Stimulated activated CD4-positive, alpha-beta T cell treated with anti-CD3 and anti-CD28 coated beads, Interleukin-2, amount 100 ng/mL, for 48 hours (primary cell): ENCODE measurements around the gene BSG.
"Not testable (repeated sequence)": the region's sequence is repeated elsewhere in the genome, so short reads cannot be mapped to it uniquely, and the experiment has no call there.

Experiments used
- DNase-seq, 2 donors: peaks; one replicate each; pipeline ENCODE4 v3.0.0-alpha.2; 2020

BSG gene

DNA sequence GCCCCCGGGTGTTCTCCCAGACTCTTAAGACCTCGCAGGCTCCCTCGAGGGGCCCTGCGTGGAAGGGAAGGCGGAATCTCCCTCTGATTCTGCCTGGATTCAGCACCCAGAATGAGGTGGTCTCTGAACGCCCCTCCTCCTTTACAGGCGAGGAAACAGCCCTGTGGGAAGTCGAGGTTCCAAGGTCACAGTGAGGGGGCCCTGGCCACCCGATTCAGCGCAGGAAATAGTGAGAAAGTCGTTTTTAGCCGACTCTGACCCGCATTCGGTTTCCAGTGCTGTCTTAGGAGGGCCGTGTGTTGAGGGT, 1.1 kb downstream of the BSG start:
- DNase-seq: no peak

DNA sequence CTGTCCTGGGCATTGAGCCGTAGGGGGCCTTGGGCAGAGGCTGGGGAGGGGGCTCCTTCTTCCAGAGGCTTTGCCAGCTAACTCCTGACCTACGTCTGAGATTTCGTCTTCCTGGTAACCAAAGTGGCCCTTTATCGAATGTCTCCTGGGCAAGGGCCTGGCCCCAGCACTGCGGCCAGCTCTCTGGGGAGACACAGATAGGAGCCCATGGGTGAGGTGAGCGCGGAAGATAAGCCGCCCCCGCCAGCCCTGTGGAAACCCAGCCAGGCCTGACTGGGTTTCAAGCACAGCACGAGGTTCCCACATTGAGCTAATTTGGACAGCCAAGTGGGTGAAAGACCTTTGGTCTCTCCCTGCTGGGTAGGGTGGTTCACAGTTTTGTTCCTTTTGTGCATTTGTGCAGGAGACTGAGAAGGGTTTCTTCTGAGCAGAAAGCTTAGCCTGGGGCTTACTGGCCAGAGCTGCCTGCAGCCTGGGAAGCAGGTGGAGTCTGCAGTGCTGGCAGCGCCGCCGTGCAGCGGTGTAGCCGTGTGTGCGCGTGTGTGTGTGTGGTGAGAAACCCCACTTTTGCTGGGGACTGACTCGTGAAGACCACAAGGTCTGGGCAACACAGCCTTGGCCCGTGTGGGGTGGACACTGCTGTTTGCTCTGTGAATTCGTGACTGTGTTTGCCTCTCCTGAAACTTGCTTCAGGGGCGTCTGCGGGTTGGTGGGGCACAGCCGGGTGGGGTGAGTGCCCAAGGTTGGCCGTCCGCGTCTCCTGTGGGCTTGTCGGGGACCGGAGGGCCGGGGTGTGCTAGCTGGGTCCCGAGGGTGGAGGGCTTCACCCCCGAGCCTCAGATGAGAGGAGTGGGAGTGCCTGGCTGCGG, 2.5 kb downstream of the BSG start:
- DNase-seq: no peak

DNA sequence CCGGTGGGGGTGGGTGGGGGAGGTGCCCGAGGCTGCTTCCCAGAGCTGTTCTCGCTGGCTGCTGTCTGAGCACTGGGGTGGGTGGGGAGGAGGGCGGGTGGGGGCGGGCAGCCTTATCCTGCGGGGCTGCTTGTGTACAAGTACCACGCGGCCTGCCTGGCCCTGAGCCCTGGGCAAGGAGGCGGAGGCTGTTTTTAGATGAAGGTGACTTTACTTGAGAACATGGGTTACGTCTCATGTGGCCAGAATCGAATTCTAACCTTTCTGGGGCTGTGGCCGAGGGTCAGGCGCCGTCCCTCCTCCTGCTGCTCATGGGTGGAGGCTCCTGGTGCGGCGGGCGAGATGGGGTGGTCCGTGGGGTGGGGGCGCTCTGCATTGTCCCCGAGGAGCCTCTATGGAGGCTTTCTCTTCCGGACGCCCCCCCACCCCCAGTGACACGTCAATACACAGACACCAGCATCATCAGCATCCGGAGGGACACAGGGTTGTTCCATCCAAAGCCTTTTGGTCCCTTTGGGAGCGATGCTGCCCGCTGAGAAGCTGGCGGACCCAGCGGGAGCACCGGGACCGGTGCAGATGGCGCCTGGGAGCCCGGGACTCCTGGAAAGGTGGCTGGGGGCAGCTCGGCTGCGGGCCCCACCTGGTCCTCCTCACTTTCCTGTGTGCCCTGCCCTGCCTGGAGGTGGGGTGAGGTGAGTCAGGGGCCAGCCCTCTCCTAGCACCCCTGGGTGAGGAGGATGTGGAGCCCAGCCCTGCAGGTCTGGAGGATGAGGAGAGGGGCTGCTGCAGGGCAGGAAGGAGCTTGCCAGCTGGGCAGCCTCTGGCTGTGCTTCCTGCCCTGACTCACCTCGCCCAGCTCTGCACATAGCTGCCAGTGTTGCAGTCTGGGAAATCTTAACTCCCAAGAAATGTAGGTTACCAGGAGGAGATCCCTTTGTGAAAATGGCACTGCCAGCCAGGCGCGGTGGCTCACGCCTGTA, 3.4 kb downstream of the BSG start:
- DNase-seq: no peak

DNA sequence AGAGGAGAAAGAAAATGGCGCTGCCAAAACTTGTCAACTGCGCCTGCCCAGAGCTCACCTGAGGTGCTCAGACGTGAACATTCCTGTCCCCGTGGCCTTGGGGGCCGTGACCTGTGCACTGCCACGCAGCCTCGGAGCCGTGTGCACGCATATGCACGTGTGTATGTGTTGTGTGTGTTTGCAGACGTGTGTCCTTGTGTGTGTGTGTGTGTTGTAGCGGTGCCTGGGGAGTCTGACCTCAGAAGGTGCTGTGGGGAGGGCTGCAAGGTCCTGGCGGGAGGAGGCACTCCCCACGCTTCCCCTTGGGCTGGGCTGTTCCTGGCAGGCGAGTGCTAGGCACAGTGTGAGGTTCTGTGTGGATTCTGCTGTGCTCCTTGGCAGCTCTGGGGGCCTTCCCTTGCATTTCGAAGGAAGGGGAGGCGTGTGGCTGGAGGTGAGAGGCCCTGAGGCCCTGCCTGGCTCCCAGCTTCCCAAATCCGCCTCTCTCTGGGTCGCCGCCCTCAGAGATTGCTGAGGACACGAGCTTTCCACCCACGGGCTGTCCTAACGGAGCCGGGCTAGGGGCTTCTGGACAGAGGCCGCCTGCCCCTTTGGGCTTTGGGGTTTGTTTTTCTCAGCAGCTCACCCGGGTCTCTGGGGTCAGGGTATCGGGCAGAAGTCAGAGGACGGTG, 4.5 kb downstream of the BSG start:
- no peak for DNase-seq

DNA sequence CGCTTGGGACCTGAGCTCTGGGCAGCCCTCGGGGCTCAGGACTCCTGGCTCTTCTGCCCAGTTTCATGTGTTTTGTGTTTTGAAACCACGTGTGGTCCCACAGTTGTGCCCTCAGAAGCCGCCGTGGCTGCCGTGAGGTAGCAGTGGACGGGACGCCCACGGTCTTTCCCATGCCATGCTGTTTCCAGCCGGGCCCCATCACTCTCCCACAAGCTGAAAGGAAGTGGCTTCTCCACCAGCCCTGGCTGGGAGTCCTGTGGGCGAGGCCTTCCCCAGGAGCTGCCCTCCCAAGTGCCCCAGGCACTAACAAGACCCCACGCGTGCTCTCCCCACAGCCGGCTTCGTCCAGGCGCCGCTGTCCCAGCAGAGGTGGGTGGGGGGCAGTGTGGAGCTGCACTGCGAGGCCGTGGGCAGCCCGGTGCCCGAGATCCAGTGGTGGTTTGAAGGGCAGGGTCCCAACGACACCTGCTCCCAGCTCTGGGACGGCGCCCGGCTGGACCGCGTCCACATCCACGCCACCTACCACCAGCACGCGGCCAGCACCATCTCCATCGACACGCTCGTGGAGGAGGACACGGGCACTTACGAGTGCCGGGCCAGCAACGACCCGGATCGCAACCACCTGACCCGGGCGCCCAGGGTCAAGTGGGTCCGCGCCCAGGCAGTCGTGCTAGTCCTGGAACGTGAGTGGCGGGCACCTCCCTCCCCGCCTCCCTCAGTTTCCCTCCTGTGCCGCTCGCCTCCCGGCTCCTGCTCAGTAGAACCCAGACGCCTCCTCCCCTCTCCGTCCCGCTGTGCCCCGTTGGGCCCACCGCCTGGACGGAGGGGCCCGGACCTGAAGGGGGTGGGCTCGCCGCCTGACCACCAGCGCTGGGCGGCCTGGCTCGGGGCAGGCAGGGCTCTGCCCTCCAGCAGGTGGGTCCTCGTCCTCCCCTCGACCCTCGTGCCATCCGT, 5.3 kb downstream of the BSG start:
- no peak for DNase-seq

DNA sequence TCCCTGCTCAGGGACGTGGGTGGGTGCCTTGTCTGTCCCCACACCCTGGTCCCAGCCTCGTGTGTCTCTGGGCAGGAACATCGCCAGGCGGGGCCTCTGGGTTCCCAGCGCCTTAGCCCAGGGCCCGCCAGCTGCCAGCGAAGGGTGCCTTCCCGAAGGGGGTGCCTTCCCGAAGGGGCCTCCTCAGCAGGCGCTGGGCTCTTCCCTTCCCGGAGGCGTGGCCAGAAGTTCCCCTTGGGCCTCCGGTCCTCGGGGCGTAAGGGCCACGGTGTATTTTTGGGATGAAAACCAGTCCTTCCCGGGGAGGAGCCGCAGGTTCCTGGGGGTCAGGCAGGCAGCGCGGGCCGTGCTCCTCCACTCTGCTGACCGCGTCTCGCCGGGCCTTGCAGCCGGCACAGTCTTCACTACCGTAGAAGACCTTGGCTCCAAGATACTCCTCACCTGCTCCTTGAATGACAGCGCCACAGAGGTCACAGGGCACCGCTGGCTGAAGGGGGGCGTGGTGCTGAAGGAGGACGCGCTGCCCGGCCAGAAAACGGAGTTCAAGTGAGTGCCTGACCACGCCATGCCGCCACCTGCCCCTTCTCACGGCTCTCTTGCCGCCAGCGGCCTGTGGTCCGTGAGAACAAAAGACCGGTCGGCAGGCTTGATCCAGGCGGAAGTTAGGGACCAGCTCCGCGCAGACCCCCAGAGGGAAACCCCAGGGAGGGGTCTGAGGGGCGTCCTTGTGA, 6.9 kb downstream of the BSG start:
- no peak for DNase-seq

DNA sequence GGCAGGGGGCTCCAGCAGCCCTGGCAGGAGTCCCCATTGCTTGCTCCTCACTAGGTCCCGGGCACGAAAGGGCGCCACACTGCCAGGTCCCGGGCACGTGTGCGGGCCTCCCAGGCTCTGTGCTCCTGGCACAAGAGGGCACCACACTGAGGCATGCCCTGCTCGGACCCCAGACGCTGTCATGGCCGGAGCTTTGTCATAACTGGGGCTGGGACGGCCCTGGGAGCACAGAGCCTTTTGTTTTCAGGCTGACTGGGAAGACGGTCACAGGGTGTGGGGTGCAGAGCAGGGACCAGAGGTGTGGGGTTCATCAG, 7.4 kb downstream of the BSG start:
- no peak for DNase-seq

DNA sequence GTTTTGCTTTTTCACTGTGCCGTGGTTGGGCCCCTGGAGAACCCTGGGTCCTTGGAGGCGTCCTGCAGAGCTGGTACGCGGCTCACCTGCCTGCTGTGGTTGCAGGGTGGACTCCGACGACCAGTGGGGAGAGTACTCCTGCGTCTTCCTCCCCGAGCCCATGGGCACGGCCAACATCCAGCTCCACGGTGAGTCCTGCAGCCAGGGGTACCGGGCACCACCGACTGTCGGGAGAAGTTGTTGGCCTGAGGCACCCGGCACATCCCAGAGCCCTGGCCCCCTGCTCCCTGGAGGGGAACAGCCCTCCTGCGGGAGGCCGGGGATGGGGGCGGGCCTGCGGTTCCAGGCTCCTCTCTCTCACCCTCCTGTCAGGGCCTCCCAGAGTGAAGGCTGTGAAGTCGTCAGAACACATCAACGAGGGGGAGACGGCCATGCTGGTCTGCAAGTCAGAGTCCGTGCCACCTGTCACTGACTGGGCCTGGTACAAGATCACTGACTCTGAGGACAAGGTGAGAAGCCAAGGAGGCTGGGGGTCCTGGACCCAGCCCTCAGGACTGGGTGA, 8.0 kb downstream of the BSG start:
- DNase-seq: no peak

DNA sequence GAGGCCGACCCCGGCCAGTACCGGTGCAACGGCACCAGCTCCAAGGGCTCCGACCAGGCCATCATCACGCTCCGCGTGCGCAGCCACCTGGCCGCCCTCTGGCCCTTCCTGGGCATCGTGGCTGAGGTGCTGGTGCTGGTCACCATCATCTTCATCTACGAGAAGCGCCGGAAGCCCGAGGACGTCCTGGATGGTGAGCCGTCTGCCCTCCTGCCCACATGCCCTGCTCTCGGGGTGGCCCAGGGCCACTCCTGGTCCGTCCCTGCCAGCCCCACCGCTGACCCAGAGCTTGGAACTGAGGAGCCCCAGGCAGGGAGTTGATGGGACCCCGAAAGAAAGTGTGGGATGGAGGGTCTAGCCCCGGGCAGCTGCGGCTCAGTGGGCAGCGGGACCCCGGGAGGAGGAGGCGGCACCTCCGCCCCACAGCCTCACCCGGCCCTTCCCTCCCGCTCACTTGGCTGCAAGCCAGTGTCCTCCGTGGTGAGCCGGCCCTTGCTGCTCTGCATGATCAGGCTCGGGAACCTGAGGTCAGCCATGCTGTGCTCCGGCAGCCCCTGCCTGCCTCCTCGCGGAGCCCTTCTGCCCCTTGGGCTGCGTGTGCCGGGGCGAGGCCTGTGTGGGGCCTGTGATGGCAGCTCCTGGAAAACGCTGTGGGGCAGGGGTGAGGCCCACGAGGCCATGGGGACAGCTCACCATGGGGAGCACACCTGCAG, 9.2 kb downstream of the BSG start:
- no peak for DNase-seq

DNA sequence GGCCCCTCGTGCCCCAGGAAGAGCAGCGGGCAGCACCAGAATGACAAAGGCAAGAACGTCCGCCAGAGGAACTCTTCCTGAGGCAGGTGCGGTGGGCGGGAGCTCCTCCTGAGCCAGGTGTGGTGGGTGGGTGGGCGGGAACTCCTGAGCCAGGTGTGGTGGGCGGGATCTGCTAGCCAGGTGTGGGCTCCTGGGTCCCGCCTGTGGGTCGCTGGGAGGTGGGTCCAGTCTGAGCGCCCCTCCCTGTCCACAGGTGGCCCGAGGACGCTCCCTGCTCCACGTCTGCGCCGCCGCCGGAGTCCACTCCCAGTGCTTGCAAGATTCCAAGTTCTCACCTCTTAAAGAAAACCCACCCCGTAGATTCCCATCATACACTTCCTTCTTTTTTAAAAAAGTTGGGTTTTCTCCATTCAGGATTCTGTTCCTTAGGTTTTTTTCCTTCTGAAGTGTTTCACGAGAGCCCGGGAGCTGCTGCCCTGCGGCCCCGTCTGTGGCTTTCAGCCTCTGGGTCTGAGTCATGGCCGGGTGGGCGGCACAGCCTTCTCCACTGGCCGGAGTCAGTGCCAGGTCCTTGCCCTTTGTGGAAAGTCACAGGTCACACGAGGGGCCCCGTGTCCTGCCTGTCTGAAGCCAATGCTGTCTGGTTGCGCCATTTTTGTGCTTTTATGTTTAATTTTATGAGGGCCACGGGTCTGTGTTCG, 10.3 kb downstream of the BSG start:
- no peak for DNase-seq

DNA sequence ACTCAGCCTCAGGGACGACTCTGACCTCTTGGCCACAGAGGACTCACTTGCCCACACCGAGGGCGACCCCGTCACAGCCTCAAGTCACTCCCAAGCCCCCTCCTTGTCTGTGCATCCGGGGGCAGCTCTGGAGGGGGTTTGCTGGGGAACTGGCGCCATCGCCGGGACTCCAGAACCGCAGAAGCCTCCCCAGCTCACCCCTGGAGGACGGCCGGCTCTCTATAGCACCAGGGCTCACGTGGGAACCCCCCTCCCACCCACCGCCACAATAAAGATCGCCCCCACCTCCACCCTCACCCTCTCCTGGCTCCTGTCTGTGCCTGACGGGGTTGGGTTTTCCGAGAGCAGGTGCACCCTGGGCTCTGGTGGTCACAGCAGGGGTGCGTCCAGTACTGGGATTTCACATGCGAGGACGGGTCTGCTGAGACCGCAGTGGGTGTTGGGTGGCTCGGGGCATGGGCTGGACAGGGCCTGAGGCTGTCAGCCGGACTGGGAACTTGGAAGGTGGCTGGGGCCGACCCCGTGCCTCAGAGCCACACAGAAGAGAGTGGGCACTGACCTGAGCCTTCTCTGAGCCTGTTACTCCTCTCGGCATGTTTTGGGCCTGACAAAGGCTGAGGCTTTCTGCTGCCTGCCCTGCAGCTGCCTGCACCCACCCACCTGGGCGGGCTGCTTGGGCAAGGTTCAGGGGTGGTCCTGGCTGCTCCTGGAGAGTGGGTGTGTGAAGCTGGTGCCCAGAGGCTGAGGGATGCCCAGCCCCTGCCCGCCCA, 11.0 kb downstream of the BSG start:
- no peak for DNase-seq

DNA sequence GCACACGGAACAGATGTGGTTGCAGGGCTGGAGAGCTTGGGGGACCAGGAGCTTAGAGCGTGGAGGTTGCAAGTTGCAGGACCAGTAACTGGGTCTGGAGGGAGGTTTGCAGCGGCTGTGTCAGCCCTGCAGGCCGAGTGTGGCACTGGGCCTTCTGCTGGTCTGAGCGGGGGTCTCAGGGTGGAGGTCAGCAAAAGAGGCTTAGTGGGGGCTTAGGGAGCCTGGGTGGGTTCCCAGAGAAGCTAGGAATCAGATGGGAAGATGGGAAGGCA, 11.5 kb downstream of the BSG start:
- DNase-seq: no peak

DNA sequence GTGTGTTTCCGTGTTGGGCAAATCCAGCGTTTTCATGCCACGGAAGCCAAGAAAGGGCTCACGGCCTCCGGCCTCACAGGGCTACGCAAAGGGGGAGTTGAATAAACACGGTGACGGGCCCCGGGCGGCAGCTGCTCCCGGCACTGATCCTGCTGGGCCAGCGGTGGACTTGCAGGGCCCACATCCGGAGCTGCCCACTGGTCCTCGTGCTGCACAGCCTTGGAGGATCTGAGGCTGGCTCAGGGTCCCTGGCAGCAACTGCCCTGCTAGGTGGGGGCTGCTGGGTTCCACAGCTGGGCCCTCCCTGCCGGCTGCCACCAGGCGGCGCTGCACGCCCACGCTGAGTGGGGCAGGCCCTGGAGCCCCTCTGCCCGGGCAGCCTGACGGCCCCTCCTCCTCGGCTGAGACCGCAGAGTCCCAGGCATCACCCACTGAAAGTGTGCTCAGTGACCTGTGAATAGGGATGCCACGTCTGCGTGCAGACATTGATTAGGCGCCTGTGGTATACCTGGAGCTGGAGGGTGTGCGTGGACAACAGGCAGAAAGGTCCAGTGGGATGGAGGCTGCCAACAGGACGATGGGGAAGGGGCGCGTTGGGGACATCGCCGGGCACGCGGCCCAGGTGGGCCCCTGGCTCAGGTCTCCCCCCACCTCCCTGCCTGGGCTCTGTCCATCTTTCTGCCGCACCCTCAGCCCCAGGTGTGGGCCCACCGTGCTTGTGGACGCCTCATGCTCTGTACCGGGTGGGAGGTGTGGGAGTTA, 12.0 kb downstream of the BSG start:
- peak; percentile 55 to 64 for DNase-seq

DNA sequence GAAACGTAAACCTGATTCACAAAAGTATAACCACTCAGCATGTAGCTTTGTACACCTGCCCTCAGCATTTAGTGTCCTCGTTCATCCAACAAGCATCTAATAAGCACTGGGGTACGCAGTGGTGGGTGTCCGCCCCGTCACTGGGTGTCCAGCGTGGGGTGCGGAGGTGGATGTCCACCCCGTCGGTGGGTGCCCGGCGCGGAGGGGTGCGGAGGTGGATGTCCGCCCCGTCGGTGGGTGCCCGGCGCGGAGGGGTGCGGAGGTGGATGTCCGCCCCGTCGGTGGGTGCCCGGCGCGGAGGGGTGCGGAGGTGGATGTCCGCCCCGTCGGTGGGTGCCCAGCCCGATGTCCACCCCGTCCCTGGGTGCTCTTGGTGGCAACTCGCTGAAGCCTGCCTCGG, 12.8 kb downstream of the BSG start:
- DNase-seq: not testable (repeated sequence)

DNA sequence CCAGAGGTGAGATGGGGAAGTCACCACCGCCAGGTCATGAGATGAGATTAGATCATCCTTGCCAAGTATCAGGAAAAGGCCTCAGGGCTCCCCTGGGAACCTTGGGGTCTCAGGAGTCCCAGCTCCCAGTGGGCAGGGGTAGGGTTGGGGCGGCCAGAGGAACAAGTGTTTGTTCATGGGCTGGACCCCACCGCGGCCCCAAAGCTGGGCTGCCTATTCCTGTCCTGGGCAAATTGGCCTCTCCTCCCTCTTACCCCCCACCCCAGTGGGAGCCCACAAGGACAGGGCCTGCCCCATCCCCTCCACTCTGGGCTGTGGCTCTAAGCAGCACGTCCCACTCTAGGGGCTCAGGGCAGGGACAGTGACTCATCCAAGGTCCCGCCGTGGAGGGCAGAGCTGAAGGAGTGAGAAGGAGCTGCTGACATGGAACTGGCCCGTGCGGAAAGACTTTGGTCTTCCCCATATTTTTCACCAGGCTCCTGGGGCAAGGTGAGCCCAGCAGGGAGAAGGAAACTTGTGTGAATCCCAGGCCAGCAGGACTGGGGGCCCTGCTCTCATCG, 13.2 kb downstream of the BSG start:
- no peak for DNase-seq

DNA sequence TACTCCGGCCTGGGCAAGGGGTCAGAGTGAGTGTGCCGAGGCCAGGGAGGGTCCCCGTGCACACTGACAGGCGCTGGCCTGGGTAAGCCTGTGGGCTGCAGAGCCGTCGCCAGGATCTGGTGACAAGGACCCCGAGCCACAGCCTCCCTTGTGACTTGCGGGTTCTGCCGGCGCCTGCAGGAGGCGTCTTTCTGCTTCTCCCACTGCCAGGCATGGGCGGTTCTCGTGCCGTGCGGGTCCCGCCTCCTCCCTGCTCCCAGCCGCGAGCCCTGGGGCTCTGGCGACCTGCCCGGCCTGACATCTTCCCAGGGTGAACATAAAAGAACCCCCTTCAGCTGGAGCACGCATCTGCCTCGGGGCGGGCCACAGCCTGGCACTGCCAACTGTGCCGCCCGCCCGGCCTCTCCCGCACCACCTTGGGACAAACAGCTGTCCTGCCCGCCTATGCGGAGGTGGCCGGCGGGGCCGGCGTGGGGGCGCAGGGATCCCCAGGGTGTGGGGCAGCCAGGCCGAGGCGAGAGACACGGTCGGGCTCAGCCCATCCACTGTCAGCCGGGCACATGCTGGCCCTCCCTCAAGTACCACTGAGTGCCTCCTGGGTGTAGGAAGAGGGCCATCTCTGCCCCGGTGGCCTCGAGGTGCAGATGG, 15.8 kb downstream of the BSG start:
- peak; percentile 65 to 68 for DNase-seq

DNA sequence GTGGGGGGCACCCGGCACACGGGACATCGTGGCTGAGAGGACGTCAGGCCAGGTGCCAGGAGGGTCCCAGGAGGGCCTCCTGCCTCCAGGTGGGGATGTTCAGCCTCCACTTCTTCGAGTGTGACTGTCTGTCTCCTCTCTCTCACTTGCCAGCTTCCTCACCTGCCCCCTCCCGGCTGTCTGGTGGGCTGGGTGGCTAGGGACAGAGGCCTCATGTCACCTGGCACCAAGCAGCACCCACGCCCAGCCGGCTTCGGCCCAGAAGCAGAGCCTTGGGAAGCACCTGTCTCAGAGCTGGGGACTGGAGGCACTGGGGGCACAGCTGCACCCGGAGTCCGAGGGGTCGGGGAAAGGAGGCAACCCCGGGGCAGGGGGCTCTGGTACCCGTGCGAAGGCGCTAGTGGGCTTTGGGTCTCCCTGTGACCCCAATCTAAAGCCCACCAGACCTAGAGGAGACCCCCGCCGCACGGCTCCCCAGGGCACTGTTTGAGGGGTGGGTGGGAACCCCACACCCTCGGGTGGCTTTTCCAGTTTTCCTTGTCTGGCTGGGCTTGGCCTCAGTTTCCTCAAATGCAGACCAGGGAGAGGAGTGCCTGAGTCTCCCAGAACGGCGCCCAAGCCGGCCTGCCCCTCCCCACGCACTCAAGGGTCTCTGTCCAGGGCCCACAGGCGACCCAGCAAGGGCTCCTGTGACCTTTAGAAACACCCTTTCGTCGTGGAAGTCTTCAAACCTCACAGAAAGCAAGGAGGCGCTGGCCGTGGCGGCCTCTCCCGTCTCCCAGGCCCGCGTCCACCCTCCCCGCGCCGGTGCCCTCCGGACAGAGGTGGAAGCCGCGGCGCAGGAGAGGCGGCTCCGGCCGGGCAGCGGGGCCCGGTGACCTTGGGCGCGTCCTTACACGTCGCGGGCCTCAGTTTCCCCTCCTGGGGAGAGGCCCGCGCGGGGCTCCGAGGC, 16.6 kb downstream of the BSG start:
- DNase-seq: no peak
